Gastroesophageal sphincter (tissue), 3 donors: ENCODE data around the gene ZEB2.

Source experiments
- EP300 ChIP-seq: sonication (generic); formaldehyde crosslinking; IDR thresholded peaks from one replicate; pipeline ENCODE4 v1.6.1; 2017; ENCODE audit warnings: antibody characterized with exemption, mild to moderate bottlenecking
- POLR2AphosphoS5 ChIP-seq: sonication (generic); formaldehyde crosslinking; IDR thresholded peaks from one replicate; pipeline ENCODE4 v1.6.1; 2017; ENCODE audit warnings: antibody characterized with exemption
- TF ChIP-seq, protein P1 (sequence below), 4 experiments: fragments of 200-600 bp in 2 of 4; fragments of 450-650 bp in 2 of 4; sonication (generic) in 1 of 4; IDR thresholded peaks; one replicate each; pipeline ENCODE4 v1.5.1; 2017 to 2019; ENCODE audit warnings: antibody characterized with exemption in 4 of 4, mild to moderate bottlenecking in 2 of 4, moderate library complexity in 2 of 4

DNA sequence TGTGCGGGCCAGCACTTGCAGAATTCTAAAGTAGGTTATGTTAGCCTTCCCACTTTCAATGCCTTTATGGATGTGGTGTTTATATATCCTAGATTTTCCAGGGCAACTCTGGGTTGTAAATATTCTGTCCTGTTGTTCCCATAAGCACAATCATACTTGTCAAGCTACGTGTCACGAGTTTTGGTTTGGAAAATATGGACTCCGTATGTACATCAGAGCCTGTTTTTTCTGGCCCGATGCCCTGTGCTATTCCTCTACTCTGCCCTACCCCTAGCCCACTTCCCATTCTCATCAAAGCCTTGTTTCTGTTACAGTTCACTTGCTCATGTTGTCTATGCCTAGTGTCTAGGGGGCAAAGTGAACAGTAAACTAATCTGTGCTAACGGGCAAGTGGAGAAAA, 27.0 kb upstream of the ZEB2 start:
- TF ChIP-seq, protein P1, sequence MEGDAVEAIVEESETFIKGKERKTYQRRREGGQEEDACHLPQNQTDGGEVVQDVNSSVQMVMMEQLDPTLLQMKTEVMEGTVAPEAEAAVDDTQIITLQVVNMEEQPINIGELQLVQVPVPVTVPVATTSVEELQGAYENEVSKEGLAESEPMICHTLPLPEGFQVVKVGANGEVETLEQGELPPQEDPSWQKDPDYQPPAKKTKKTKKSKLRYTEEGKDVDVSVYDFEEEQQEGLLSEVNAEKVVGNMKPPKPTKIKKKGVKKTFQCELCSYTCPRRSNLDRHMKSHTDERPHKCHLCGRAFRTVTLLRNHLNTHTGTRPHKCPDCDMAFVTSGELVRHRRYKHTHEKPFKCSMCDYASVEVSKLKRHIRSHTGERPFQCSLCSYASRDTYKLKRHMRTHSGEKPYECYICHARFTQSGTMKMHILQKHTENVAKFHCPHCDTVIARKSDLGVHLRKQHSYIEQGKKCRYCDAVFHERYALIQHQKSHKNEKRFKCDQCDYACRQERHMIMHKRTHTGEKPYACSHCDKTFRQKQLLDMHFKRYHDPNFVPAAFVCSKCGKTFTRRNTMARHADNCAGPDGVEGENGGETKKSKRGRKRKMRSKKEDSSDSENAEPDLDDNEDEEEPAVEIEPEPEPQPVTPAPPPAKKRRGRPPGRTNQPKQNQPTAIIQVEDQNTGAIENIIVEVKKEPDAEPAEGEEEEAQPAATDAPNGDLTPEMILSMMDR (IDR thresholded peaks at IDR 0.05), result no peak
- TF ChIP-seq POLR2AphosphoS5, result no peak
- no peak for TF ChIP-seq EP300
